HG03108 (cell line): Measurements from ENCODE around the gene SERPINB6.
"Not testable (repeated sequence)": the region's sequence is repeated elsewhere in the genome, so short reads cannot be mapped to it uniquely, and the experiment has no call there.

ENCODE experiments used
- ATAC-seq: cut with Tn5 transposase; IDR thresholded peaks from one replicate; pipeline ENCODE4 v1.9.1; 2021; ENCODE audit warnings: moderate library complexity; ENCODE audit not compliant: unreplicated experiment

Gene SERPINB6

DNA sequence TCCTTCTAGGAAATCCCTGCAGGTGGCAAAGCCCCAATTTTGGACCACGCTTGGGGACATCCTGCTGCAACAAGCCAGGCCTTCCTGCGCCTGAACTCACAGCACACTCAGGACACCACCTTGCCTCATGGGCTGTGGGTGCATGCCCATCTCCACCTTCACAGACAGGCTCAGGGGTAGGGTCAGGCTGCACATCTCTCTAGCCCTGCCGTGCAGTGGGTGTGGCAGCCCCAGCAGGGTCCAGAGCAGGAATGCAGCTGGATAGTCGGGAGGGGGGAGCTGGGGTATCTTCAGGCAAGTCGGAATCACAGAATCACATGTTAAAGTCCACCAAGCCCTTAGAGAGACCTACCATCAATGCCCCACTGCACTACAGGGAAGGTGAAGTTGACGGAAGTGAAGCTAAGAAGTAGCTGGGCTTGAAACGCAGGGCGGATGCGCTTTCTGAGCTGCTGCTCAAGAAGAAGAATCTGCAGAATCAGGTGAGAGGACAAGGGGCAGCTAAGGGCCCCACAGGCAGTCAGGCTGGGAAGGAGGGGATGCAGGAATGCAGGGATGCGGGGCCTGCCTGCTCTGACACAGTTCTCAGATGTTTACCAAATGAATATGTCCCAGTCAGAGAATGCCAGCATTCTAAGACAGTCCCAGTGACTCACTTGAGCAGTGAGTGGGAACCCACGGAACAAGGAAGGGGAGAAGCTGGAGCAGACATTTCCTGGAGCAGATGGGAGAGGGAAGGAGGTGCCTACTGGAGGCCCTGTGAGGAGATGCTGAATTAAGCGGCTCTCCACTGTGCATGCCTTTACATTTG lies 11.3 kb downstream of the SERPINB6 start:
- ATAC-seq: no peak

DNA sequence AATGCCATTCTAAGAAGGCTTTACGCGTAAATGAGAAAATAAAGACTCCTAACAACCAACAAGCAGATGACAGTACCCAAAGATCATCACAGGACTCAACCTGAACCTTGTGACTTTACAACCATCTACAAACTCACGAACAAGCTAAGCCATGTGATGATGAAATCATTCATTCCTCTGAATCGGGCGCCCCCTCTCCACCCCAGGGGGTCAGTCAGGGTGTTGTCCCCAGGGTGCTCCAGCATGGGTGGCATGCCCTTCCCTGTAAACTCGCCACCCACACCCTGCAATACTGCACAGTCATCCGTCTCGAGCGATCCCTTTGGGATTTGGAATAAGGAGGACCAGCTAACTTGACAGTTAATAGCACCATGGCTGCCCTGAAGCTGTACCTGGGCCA lies 12.6 kb downstream of the SERPINB6 start:
- no peak for ATAC-seq

DNA sequence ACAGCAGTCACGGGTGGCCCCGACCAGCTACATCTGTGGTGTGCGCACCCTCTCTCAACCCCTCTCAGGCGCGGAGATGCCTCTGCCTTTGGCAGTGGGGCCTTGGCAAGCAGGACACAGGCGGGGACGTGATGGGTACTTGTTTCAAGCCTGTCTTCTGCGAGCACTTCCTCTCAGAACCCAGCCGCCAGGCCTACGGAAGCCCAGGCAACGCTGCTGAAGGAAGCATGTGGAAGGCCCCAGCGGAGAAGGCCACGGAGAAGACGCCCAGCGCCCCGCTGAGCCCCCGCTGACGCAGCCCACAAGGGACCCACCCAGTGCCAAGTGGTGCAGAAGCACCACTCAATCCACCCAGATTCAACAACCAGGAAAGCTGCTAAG lies 13.0 kb downstream of the SERPINB6 start:
- ATAC-seq: no peak

DNA sequence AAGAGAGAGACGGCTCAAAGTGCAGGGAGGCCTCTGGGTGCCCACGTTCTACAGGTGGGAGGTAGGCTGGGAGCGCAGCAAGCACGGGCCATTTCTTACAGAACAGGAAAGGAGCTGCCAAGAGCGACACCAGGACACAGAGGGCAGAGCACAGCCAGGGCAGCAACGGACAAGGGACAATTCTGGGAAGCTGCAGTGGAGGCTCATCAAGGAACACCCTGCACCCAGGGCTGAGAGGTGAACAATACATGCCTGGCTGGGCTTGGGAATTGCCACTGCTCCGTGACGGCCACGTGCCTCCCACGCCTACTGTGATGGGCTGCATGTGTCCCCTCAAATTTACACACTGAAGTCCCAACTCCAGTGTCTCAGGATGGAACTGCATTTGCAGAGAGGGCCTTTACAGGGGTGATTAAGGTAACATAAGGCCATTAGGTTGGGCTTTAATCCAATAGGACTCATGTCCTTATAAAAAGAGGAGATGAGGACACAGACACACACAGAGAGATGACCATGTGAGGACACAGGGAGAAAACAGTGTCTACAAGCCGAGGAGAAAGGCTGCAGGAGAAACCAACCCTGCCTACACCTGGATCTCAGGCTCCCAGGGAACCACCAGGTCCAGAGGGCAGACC lies 13.6 kb downstream of the SERPINB6 start:
- ATAC-seq: no peak

DNA sequence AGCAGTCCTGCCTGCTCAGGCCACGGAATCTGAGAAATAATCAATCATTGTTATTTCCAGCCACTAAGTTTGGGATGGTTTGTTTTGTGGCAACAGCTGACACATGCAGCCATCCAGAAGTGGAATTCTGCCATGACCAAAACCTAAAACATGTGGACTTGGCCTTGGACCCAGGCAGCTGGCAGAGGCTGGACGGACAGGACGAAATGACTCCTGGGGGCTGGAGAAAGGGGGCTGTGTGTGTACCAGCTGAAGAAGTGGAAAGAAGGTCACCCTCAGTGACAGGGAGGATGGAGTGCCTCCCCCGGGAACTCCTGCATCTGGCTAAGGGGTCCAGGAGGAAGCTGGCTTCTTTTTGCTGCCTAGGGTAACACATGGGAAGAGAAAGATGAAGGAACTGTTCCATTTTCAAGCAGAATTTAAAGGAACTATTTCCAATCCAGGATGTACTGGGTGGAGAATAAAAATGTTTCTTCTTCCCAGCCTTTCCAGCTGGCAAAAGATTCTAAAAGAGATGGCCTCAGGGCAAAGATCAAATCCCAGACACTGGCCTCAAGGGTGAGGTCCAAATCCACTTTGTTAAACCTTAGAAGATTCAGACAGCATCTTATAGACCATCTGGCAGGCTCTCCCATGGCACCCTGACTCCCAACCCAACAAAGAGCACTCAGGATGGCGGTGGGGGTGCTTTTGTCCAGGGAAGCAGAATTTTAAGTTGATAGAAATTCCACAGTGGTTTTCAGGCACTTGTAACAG lies 14.3 kb downstream of the SERPINB6 start:
- ATAC-seq: no peak

DNA sequence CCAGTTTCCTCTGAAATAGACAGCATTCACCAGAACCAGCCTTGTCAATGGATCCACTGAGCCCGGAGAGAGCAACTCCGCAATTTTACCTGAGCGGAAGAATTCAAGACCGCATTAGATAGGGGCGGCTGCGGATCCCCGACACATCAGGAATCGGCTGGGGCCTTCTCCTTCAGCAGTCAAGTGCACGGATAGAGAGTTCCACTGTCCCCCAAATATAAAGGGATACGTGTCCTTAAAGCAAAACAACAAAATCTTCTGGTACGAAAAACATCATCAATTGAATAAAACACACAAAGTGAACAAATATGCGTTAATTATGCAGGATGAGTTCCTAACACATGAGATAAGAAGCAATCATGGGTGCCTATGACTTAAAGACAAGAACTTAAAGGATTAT lies 18.3 kb downstream of the SERPINB6 start:
- ATAC-seq: no peak

DNA sequence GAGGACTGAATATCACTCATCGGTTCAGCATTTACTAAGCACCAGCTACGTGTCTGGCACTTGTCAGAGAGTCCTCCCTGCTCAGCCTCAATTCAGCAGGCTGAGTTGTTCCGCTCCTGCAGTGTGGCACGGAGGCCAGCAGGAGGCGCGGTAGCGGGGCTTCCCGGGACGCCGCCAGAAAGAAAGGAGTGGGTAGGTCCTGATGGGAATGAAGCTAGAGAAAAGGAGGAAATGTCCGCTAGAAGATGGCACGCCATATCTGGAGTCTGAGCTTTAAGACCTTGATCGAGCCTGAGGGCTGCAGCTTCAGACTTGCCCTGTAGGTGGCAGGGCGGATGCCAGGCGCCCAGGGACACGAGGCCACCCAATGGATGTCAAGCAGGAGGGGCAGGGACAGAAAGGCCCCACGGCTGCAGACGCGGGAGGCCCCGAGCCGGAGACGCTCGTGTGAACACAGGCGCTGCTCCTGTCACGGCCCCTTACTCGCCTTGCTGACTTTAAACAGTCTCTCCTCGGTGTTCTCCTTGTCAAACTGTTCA lies 18.7 kb downstream of the SERPINB6 start:
- peak; percentile 59 for ATAC-seq

DNA sequence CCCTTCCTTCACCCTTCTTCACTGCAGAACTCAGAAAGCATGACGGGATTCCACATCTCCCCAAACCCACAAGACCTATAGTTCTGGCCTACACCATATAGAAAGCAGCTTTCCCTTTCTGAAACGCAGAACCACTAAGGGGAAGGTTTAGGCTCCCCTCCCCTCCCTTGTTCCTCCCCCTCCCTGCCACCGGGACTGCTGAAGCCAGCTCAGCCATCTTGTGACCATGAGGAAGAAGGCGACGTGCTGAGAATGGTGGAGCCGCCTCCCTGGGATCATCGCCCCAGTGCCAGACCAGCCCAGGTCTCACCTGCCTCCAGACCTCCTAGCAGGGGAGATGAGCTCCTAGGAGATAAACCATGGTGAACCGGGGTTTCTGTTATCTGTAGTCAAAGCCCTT lies 19.6 kb downstream of the SERPINB6 start:
- no peak for ATAC-seq

DNA sequence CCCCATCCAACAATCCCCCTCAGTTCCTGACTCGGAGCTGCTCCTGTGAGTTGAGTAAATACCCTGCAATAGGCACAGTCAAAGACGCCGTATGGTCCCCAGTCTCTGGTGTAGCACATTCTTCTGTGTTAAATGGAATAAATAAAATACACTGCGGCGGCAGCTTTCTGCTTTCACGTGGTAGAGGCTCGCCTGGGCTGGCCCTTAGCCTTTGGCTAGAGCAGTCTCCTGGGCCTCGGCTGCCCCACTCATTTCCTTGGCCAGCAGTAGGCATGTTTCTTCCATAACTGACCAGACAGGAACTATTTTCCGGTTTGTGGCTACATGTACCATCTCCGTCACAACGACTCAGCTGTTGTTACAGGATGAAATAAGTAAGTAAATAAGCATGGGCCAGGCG lies 20.7 kb downstream of the SERPINB6 start:
- ATAC-seq: no peak

DNA sequence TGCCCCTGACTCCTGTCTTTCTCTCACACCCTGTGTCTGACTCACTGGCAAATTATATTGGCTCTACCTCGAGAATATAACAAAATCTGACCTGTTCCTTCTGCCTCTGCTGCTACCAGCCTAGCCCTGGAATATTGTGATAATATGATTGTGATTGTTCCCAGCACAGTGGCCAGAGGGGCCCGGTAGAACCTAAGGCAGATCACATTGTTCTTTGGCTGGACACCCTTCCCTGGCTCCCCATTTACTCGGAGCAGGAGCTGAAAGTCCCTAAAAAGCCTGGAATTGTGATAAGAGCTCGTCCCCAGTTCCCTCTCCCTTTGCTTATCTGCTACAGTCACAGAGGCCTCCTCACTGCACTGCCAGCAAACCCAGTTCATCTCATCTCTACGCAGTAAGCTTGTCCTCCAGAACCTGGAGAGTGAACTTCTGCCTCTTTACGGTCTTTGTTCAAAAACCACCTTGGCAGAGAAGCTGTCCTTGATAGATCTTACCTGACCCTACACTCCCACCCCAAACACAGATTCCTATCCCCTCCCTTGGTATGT lies 21.8 kb downstream of the SERPINB6 start:
- ATAC-seq: no peak

DNA sequence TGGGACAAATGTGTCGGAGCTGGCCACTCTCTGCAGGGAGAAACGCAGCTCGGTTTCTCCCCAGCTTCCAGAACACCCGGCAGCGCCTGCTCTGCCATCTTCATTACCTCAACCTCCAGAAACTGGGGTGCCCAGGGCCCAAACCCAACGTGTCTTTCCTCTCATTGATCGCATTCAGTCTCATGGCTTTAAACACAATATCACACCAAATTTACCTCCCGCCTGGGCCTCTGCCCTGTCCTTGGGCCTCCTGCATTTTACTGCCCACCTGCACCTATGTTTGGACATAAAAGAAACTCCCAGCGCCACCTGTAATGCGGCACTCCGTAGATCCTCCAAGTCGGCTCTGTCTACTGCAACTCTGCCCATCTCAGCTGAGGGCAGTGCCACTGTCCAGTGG lies 22.2 kb downstream of the SERPINB6 start:
- ATAC-seq: no peak

DNA sequence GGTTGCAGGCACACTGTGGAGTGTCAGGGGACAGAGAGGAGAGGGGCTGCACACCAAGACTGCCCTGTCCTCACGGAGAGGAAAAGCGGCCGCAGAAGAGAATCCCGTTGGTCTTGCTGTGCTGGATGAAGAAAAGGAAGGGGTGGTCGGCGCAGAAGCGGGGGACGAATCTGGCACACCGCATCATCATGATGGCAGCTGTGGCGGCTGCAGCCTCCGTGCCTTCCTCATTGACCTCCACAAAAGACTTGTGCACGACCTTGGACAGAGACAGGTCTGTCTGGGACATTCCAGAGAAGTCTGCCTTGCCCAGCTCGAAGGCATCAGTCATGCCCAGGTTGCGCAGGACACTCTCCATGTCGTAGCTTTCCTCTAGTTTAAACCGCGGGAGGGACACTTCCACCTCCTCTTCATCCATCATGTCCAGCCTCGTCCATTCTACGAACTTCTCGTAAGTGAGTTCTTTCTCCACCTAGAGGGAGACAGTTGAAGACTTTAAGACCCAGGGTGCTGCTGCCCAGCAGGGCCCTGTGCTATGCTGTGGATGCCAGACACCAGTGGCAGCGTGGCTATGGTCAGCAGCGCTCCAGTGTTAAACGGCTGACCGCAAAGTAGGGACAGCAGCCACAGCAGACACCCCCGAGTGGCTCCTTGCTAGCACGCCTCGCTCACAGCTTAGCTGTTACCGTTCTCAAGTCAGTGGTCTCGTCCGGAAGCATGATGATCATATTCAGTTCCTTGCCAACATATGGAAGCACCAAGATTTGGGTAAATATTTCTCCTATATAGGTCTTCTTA lies 22.9 kb downstream of the SERPINB6 start:
- ATAC-seq: no peak

DNA sequence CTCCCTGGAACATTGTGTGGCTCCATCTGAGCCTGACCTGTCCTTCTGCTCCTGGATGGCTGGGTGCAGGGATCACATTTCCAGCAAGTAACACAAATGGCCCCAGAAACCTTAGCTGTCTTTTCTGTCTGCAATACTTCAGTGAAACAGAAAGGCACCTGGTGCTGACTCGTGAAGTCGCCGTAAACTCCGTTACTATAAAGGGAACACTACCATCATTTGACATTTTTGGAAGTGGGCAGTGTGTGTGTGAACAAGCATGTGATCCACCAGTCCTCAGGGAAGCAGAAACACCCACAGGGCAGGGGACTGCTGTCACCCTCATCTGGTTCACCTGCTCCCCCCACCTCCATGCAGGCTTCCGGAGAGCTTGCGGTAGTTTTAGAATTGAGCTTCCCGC lies 23.9 kb downstream of the SERPINB6 start:
- no peak for ATAC-seq

DNA sequence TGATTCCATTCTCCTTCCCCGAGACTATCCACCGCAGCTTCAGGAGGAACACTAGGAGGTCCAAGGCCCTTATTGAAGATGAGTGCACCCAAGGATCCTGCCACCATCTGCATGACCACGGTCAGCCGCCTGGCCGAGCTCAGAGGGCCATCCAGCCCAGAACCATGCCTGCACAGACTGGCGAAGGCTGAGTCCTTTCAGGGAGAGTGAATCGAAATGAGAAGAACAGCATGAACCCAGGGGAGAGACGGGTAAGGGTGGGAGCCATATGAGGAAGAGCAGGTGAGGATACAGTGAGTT lies 26.3 kb downstream of the SERPINB6 start:
- ATAC-seq: no peak

DNA sequence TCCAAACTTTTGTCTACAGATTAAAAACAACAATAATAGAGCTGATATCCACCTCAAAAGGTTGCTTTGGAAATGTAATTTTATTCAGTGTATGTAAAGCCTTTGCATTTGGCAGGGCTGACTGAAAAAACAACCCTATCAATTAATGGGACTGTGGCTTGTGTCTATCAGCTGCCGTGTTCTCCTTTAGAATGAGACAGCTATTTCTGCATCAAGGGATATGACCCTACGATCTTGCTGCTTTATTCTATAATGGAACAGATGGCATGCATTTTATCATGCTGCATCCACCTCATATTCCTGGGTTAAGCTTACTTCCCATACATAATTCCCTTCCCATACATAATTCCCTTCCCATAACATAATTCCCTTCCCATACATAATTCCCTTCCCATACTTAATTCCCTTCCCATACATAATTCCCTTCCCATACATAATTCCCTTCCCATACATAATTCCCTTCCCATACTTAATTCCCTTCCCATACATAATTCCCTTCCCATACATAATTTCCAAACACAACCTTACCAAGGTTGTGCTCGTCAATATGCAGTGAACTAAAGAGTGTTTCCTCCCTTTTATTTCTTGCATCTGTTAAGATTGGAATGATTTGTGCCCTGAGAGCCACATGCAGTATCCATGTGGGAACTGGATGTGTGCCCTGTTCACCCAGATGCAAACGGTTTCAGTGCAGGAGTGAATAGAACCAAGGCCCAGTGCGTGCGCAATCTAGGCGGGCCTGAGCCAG lies 26.8 kb downstream of the SERPINB6 start:
- ATAC-seq: no peak

DNA sequence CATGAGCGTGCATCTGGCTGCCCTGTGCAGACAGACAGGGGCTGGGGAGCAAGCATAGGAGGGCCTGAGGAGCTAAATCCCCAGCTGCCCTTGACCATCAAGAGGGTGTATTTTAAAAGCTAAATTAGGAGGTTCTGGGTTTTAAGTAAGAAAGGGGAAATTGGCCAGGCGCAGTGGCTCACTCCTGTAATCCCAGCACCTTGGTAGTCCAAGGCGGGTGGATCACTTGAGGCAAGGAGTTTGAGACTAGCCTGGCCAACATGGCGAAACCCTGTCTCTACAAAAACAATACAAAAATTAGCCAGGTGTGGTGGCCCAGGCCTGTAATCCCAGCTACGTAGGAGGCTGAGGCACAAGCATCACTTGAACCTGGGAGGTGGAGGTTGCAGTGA lies 27.8 kb downstream of the SERPINB6 start:
- no peak for ATAC-seq

DNA sequence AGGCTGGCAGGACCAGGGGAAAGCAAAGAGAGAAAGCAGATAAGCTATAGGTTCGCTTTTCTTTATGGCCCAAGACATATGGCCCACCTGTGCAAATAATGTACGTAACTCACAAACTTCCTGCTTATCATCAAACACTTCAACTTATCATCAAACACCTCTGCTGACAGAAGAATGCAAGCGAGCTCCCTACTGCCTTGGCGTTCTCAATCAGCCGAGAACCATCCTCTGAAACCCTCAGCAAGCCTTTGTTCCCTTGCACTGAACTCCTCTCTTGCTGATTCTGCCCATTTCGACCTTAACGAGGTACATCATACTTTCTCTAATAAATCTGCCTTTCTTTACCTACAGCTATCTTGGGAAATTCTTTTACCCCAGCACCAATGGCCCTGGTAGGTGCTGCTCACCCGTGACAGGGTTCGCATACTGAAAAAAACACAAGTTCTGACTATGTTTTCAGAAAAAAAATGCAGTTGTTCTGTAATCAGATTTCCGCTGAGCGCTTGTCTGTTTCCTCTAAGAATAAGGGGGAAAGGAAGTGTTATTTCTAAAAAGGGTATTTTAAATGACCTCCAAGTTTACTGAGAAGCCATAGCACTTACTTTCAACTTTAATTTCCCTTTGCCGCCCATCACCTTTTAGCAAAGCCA lies 28.3 kb downstream of the SERPINB6 start:
- ATAC-seq: no peak

DNA sequence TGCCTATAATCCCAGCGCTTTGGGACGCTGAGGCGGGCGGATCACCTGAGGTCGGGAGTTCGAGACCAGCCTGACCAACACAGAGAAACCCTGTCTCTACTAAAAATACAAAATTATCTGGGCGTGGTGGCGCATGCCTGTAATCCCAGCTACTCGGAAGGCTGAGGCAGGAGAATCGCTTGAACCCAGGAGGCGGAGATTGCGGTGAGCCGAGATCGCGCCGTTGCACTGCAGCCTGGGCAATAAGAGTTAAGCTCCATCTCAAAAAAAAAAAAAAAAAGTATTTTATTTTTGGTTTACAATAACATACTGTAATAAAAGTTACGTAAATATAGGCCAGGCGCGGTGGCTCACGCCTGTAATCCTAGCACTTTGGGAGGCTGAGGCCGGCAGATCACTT lies 29.3 kb downstream of the SERPINB6 start:
- not testable (repeated sequence) for ATAC-seq

DNA sequence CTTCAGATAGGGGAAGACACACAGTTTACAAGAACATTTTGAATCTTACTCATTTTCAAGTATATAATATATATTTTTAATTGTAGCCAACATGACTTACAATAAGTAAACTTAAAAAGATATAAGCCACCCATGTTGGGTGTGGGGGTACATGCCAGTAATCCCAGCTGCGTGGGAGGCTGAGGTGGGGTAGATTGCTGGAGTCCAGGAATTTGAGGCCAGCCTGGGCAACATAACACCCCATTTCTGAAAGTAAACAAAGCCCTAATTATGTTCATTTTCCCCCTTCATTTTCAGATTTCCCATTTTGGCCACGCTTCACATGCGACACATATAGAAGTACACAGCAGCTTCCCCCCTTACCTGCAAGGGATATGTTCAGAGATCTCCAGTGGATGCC lies 30.5 kb downstream of the SERPINB6 start:
- ATAC-seq: no peak
